HFF-Myc (cell line): Measurements from ENCODE around the gene APBA3.

Experiments
- DNase-seq: peaks from one replicate; pipeline ENCODE4 v3.0.0-alpha.2; 2011; ENCODE audit warnings: low read depth; ENCODE audit errors: extremely low read depth
- H3K4me3 ChIP-seq: replicated peaks from 2 replicates; pipeline ENCODE4 v1.5.1; 2011; ENCODE audit warnings: low read depth, mild to moderate bottlenecking, control low read depth, low read length
- CTCF ChIP-seq: IDR thresholded peaks from 2 replicates; pipeline ENCODE4 v1.5.1; 2012; ENCODE audit warnings: mild to moderate bottlenecking, low read depth, low read length, control low read depth; ENCODE audit errors: missing control alignments

The APBA3 gene

GRCh38 chr19:3753631-3754410, 7.7 kb downstream of the APBA3 start:
- TF ChIP-seq CTCF, result no peak
- DNase-seq, result no peak
- H3K4me3 ChIP-seq, result no peak overlapping the region

GRCh38 chr19:3752492-3752891, 9.0 kb downstream of the APBA3 start:
- DNase-seq, result no peak
- H3K4me3 ChIP-seq, result no peak overlapping the region
- no peak for TF ChIP-seq CTCF

- no peak for TF ChIP-seq CTCF
- DNase-seq, result no peak
- H3K4me3 ChIP-seq, result no peak overlapping the region
These were observed 10.3 kb downstream of the APBA3 start for GRCh38 chr19:3751236-3751635.

GRCh38 chr19:3750211-3750610, 11.3 kb downstream of the APBA3 start:
- DNase-seq, result no peak
- TF ChIP-seq CTCF, result no peak
- no peak overlapping the region for H3K4me3 ChIP-seq

GRCh38 chr19:3748965-3749364, 12.5 kb downstream of the APBA3 start:
- no peak for TF ChIP-seq CTCF
- no peak for DNase-seq
- no peak overlapping the region for H3K4me3 ChIP-seq

GRCh38 chr19:3746371-3747056, 15.0 kb downstream of the APBA3 start:
- DNase-seq, result no peak
- H3K4me3 ChIP-seq, result no peak overlapping the region
- TF ChIP-seq CTCF, result no peak
